BJ (cell line): Measurements from ENCODE around the gene SYDE2. TPM values are rescaled to one million over a fixed set of nuclear protein-coding genes. Genes with fewer than 3 reads are reported as not detected.
A peak's percentile ranks its signal among the peaks of the same experiment; 100 is the strongest.

Source experiments
- CTCF ChIA-PET: fragments of 350-600 bp; formaldehyde crosslinking; extraction: SDS; loops from one replicate; lab custom pipeline; 2021; ENCODE audit warnings: antibody characterized with exemption, inconsistent platforms; lab: Yijun Ruan, JAX
- POLR2A ChIA-PET: fragments of 300-600 bp; sonication (Branson Sonifier 250); formaldehyde crosslinking; extraction: SDS; loops from one replicate; lab custom pipeline; 2021; ENCODE audit warnings: antibody characterized with exemption; lab: Charles Lee
- DNase-seq: peaks from one replicate; pipeline ENCODE4 v3.0.0-alpha.2; 2011; ENCODE audit warnings: low read depth
- H3K27me3 ChIP-seq: 2 replicates; pipeline ENCODE4 v1.6.0; 2011; ENCODE audit warnings: low read length; ENCODE audit not compliant: control insufficient read depth, insufficient read depth
- H3K36me3 ChIP-seq: 2 replicates; pipeline ENCODE4 v1.5.1; 2011; ENCODE audit warnings: low read length; ENCODE audit not compliant: control insufficient read depth, insufficient read depth
- H3K4me3 ChIP-seq: 2 replicates; pipeline ENCODE4 v1.5.1; 2011; ENCODE audit warnings: low read depth, mild to moderate bottlenecking, control low read depth, low read length
- CTCF ChIP-seq: IDR thresholded peaks from 2 replicates; pipeline ENCODE4 v1.5.1; 2011; ENCODE audit warnings: low read depth, mild to moderate bottlenecking, control low read depth, inconsistent platforms, low read length, moderate library complexity; ENCODE audit not compliant: insufficient read depth
- polyA plus RNA-seq: library from polyadenylated mRNA; depleted of rRNA; stranded (reverse); fragments of >200 nt; gene quantifications from 2 replicates; pipeline ENCODE4 v1.2.3, GENCODE V29; 2011

Gene SYDE2
- polyA plus RNA-seq, 1 experiment: 4.4 TPM

GRCh38 chr1:85214654-85215053, 13.8 kb upstream of the SYDE2 start:
- peak; percentile 22 for DNase-seq
- no peak for TF ChIP-seq CTCF
- Histone ChIP-seq H3K4me3 (no peak overlapping the region), H3K27me3 (no peaks in the 10 kb centered on the region), H3K36me3 (no peaks in the 10 kb centered on the region)
- CTCF ChIA-PET: interaction anchor here (1.1 kb wide), 1 partner anchor 16 kb away, joined by 4 read pairs; no protein-coding TSS in a partner anchor
- POLR2A ChIA-PET: no interaction called here

DNA sequence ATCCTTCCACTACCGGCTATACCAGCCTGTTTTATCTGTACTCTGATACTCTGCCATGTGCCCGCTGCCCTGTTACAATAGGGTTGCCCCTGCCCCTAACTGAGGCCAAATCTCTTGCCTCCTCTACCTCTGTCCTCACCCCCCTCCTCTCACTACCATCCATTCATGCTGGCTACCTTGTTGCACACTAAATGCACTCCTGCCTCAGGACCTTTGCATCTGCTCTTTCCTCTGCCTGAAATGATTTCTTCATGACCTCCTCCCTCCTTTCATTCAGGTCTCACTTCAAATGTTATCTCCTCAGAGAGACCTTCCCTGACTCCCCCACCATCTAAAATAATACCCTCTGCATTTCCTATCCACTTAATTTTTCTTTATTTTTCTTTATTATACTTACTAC, 7.7 kb upstream of the SYDE2 start:
- H3K27me3 ChIP-seq: no peaks in the 10 kb centered on the region
- H3K36me3 ChIP-seq: no peaks in the 10 kb centered on the region
- no peak overlapping the region for H3K4me3 ChIP-seq
- ChIA-PET POLR2A (no interaction called here), CTCF (no interaction called here)
- DNase-seq: no peak
- no peak for TF ChIP-seq CTCF

DNA sequence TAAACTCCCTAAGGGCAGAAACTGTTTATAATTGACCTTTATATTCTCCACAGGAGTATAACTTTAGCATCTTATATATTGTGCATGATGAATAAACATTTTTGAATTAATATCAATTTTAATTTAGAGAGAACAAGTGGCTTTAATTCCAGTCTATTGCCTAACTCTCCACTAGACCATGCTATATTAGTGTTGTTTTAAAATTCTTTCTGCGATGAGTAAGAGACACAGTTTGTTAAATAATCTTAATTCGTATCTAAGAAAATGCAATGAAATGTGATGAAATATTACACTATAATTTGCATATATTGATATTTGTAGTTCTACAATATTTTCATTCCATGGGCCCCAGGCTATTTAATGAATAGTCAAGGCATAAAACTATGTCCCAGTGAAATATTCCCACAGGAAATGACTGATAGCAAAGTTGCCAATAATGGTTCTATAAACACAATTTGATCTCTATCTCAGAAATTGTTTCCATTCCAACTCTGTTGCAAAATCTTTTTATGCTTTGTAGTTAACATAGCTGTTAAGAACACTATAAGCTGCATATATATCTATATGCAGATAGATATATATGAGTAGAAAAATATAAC, 2.9 kb upstream of the SYDE2 start:
- CTCF ChIA-PET: no interaction called here
- H3K36me3 ChIP-seq: no peaks in the 10 kb centered on the region
- no peak overlapping the region for H3K4me3 ChIP-seq
- POLR2A ChIA-PET: interaction anchor here (0.7 kb wide), 1 partner anchor 25 kb away, joined by 4 read pairs; no protein-coding TSS in a partner anchor
- no peak for TF ChIP-seq CTCF
- H3K27me3 ChIP-seq: no peaks in the 10 kb centered on the region
- DNase-seq: no peak

DNA sequence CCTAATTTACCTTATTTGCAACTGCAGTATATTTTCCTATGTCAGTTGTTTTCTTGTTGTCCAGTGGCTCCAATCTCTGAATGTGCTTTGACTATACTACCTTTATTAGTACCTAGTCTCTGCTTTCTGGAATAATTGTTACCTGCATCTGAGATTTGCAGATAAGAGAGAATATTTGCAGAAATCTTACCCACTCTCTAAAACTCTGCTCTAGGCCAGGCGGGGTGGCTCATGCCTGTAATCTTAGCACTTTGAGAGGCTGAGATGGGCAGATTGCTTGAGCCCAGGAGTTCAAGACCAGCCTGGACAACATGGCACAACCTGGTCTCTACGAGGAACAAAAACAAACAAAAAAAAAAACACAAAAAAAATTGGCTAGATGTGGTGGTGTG, 2.0 kb upstream of the SYDE2 start:
- Histone ChIP-seq H3K36me3 (no peaks in the 10 kb centered on the region), H3K4me3 (no peak overlapping the region), H3K27me3 (no peaks in the 10 kb centered on the region)
- POLR2A ChIA-PET: no interaction called here
- TF ChIP-seq CTCF: no peak
- no peak for DNase-seq
- CTCF ChIA-PET: no interaction called here

GRCh38 chr1:85202092-85202863, 1.5 kb upstream of the SYDE2 start:
- no peak for TF ChIP-seq CTCF
- CTCF ChIA-PET: interaction anchor here (1.3 kb wide), 1 partner anchor 93 kb away, joined by 6 read pairs; no protein-coding TSS in a partner anchor
- Histone ChIP-seq H3K27me3 (no peaks in the 10 kb centered on the region), H3K36me3 (no peaks in the 10 kb centered on the region), H3K4me3 (peak overlapping the region; percentile 64)
- DNase-seq: no peak
- POLR2A ChIA-PET: no interaction called here
